ENCODE measurements around the gene USP34. TPM values are rescaled to one million over a fixed set of nuclear protein-coding genes. Genes with fewer than 3 reads are reported as not detected.

Gene USP34
- total and polyA plus RNA-seq, 4 donors = 13.4 to 82.7 (median 51.1) TPM

- Histone ChIP-seq H3K27me3 (ENCODE audit: control insufficient read depth in 4 of 4, insufficient read depth in 4 of 4, low read length in 3 of 4) (no peaks in the 10 kb centered on the region), H3K36me3 (ENCODE audit: control insufficient read depth in 4 of 4, insufficient read depth in 3 of 4, low read depth in 1 of 4, low read length in 3 of 4) (peaks cover 3 to 16% (median 4%) of the 10 kb centered on the region in 4 donors), H3K9ac (ENCODE audit: low read depth in 1 of 2, low read length in 2 of 2) (no peak overlapping the region), H3K9me3 (ENCODE audit: control insufficient read depth in 4 of 4, low read length in 3 of 4) (no peaks in the 10 kb centered on the region), H3K4me3 (ENCODE audit: low read depth in 1 of 3, low read length in 3 of 3) (no peak overlapping the region), H3K4me1 (ENCODE audit: control insufficient read depth in 4 of 4, insufficient read depth in 4 of 4, low read length in 3 of 4) (peaks cover 0 to 6% (median 2%) of the 10 kb centered on the region in 4 donors), H3K27ac (ENCODE audit: low read depth in 1 of 2, low read length in 2 of 2) (no peak overlapping the region)
- TF ChIP-seq HNF4G (IDR thresholded peaks at IDR 0.05) (no peak), NR2F2 (IDR thresholded peaks at IDR 0.05) (no peak), MAX (IDR thresholded peaks at IDR 0.05) (no peak)
- no peak for DNase-seq (ENCODE audit: low spot score)
- 98% methylated on average over 4 of the region's 4 CpGs for WGBS
These were observed 202.6 kb downstream of the USP34 start for GRCh38 chr2:61268249-61268648.

- no peaks in the 10 kb centered on the region for H3K9me3 ChIP-seq (ENCODE audit: control insufficient read depth in 4 of 4, low read length in 3 of 4)
- no peak overlapping the region for H3K9ac ChIP-seq (ENCODE audit: low read depth in 1 of 2, low read length in 2 of 2)
- 72% methylated on average over 7 of the region's 7 CpGs for WGBS
- H3K4me3 ChIP-seq (ENCODE audit: low read depth in 1 of 3, low read length in 3 of 3) = no peak overlapping the region
- H3K27me3 ChIP-seq (ENCODE audit: control insufficient read depth in 4 of 4, insufficient read depth in 4 of 4, low read length in 3 of 4) = no peaks in the 10 kb centered on the region
- H3K36me3 ChIP-seq (ENCODE audit: control insufficient read depth in 4 of 4, insufficient read depth in 3 of 4, low read depth in 1 of 4, low read length in 3 of 4) = peaks cover 4 to 22% (median 8%) of the 10 kb centered on the region in 4 donors
- TF ChIP-seq ATF3 (IDR thresholded peaks at IDR 0.05) (no peak), RAD21 (IDR thresholded peaks at IDR 0.05) (peak in 1 of 2 donors; percentile 6), HNF4A (conservative IDR thresholded peaks at IDR 0.05) (peak; percentile 72 to 74), HNF4G (IDR thresholded peaks at IDR 0.05) (no peak), FOXA2 (IDR thresholded peaks at IDR 0.05) (peak; percentile 89), MAX (IDR thresholded peaks at IDR 0.05) (no peak), REST (IDR thresholded peaks at IDR 0.05) (peak; percentile 33), NR2F2 (IDR thresholded peaks at IDR 0.05) (no peak), FOXA1 (IDR thresholded peaks at IDR 0.05) (peak; percentile 75), EGR1 (IDR thresholded peaks at IDR 0.05; ENCODE audit: low read depth in 2 of 2) (no peak), GABPA (IDR thresholded peaks at IDR 0.05 in 1 of 2, conservative IDR thresholded peaks at IDR 0.05 in 1 of 2) (no peak), RXRA (IDR thresholded peaks at IDR 0.05) (peak; percentile 41 to 43), YY1 (IDR thresholded peaks at IDR 0.05) (no peak), SP1 (IDR thresholded peaks at IDR 0.05) (peak; percentile 69), TAF1 (conservative IDR thresholded peaks at IDR 0.05) (no peak), CTCF (IDR thresholded peaks at IDR 0.05; ENCODE audit: low read depth, low read length, missing input control) (no peak), JUND (IDR thresholded peaks at IDR 0.05) (peak in 1 of 2 donors; percentile 10)
- peaks cover 0 to 6% (median 2%) of the 10 kb centered on the region in 4 donors for H3K4me1 ChIP-seq (ENCODE audit: control insufficient read depth in 4 of 4, insufficient read depth in 4 of 4, low read length in 3 of 4)
- H3K27ac ChIP-seq (ENCODE audit: low read depth in 1 of 2, low read length in 2 of 2) = peak overlapping the region in 1 of 2 donors; percentile 37
- no peak for DNase-seq (ENCODE audit: low spot score)
These were observed 204.0 kb downstream of the USP34 start for GRCh38 chr2:61266632-61267505.

Measured in liver (tissue), 9 donors.